NOMO-1 (cell line): ENCODE results near the gene AGFG1.
"Not testable (repeated sequence)": the region's sequence is repeated elsewhere in the genome, so short reads cannot be mapped to it uniquely, and the experiment has no call there.

Experiments
- DNase-seq, 2 experiments: peaks; one replicate each; lab custom pipeline; 2025; ENCODE audit not compliant: unreplicated experiment in 2 of 2; lab: John Stamatoyannopoulos, UW

Gene AGFG1

GRCh38 chr2:227491386-227491785, 19.4 kb downstream of the AGFG1 start:
- no peak for DNase-seq

GRCh38 chr2:227493524-227493923, 21.6 kb downstream of the AGFG1 start:
- DNase-seq, result no peak

- DNase-seq, result no peak
Measured at GRCh38 chr2:227497158-227497557, 25.2 kb downstream of the AGFG1 start.

GRCh38 chr2:227499627-227500300, 27.8 kb downstream of the AGFG1 start:
- no peak for DNase-seq

- no peak for DNase-seq
Measured at GRCh38 chr2:227500301-227500630, 28.3 kb downstream of the AGFG1 start.

- DNase-seq, result no peak
Measured at GRCh38 chr2:227503433-227504406, 31.8 kb downstream of the AGFG1 start.

GRCh38 chr2:227504700-227505099, 32.7 kb downstream of the AGFG1 start:
- no peak for DNase-seq

GRCh38 chr2:227506456-227506855, 34.5 kb downstream of the AGFG1 start:
- no peak for DNase-seq

- DNase-seq, result no peak
Measured at GRCh38 chr2:227507963-227508362, 36.0 kb downstream of the AGFG1 start.

GRCh38 chr2:227509076-227509475, 37.1 kb downstream of the AGFG1 start:
- DNase-seq, result peak in 1 of 2 experiments; percentile 10

- DNase-seq, result no peak
Measured at GRCh38 chr2:227509824-227510619, 38.1 kb downstream of the AGFG1 start.

GRCh38 chr2:227510620-227510958, 38.6 kb downstream of the AGFG1 start:
- no peak for DNase-seq

GRCh38 chr2:227511239-227511930, 39.4 kb downstream of the AGFG1 start:
- no peak for DNase-seq

- no peak for DNase-seq
Measured at GRCh38 chr2:227511955-227512354, 40.0 kb downstream of the AGFG1 start.

- no peak for DNase-seq
Measured at GRCh38 chr2:227513113-227513512, 41.2 kb downstream of the AGFG1 start.

GRCh38 chr2:227515742-227516141, 43.8 kb downstream of the AGFG1 start:
- no peak for DNase-seq

GRCh38 chr2:227517724-227518123, 45.8 kb downstream of the AGFG1 start:
- DNase-seq, result no peak

- DNase-seq, result not testable (repeated sequence)
Measured at GRCh38 chr2:227518278-227518865, 46.4 kb downstream of the AGFG1 start.

- DNase-seq, result not testable (repeated sequence)
Measured at GRCh38 chr2:227521178-227521577, 49.2 kb downstream of the AGFG1 start.

- no peak for DNase-seq
Measured at GRCh38 chr2:227524665-227525064, 52.7 kb downstream of the AGFG1 start.
